Natural killer cell (primary cell): ENCODE results near the gene SPATS2L. TPM values are rescaled to one million over a fixed set of nuclear protein-coding genes. Genes with fewer than 3 reads are reported as not detected.

Experiments
- ATAC-seq, 3 donors: fragments of 150-1000 bp in 2 of 3; fragments of 200-7000 bp in 1 of 3; cut with Tn5 transposase; 1 replicate in 1 of 3; 2 replicates in 2 of 3; pipeline ENCODE4 v1.10.0; 2021; ENCODE audit warnings: mild to moderate bottlenecking in 2 of 3, moderate library complexity in 2 of 3
- DNase-seq, 2 donors: peaks; one replicate each; pipeline versions ENCODE4 v3.0.0 to v3.0.0-alpha.2; 2013 to 2021; ENCODE audit warnings: mixed read lengths in 1 of 2
- H3K27ac ChIP-seq: one replicate; pipeline ENCODE4 v1.5.1; 2013; ENCODE audit warnings: mild to moderate bottlenecking, low read length
- H3K27me3 ChIP-seq: one replicate; pipeline ENCODE4 v1.6.1; 2013; ENCODE audit warnings: low read length; ENCODE audit not compliant: control insufficient read depth, insufficient read depth
- H3K36me3 ChIP-seq: one replicate; pipeline ENCODE4 v1.6.1; 2013; ENCODE audit warnings: low read length; ENCODE audit not compliant: control insufficient read depth, insufficient read depth
- H3K4me1 ChIP-seq: one replicate; pipeline ENCODE4 v1.6.1; 2013; ENCODE audit warnings: low read length; ENCODE audit not compliant: control insufficient read depth, insufficient read depth
- H3K4me3 ChIP-seq: one replicate; pipeline ENCODE4 v1.5.1; 2013; ENCODE audit warnings: low read length
- H3K9me3 ChIP-seq: one replicate; pipeline ENCODE4 v1.6.1; 2013; ENCODE audit warnings: low read length; ENCODE audit not compliant: control insufficient read depth, insufficient read depth
- H3K27ac Mint-ChIP-seq, 2 donors: one replicate each; pipeline ENCODE4 v1.8.0; 2022; ENCODE audit warnings: mild to moderate bottlenecking in 2 of 2, mixed read lengths in 2 of 2, moderate library complexity in 1 of 2
- H3K27me3 Mint-ChIP-seq, 2 donors: one replicate each; pipeline ENCODE4 v1.8.0; 2022; ENCODE audit warnings: low read depth in 2 of 2, mixed read lengths in 2 of 2
- H3K36me3 Mint-ChIP-seq: one replicate; pipeline ENCODE4 v1.8.0; 2022; ENCODE audit warnings: mixed read lengths
- H3K4me1 Mint-ChIP-seq, 2 donors: one replicate each; pipeline ENCODE4 v1.8.0; 2022; ENCODE audit warnings: mixed read lengths in 2 of 2
- H3K4me3 Mint-ChIP-seq: one replicate; pipeline ENCODE4 v1.8.0; 2022; ENCODE audit warnings: mild to moderate bottlenecking, moderate library complexity, mixed read lengths
- H3K9me3 Mint-ChIP-seq, 2 donors: one replicate each; pipeline ENCODE4 v1.8.0; 2022; ENCODE audit warnings: mixed read lengths in 2 of 2
- WGBS: methylation state at CpG from one replicate; pipeline ENCODE4 v1.1.7; 2013; ENCODE audit warnings: missing lambda C conversion rate; ENCODE audit not compliant: insufficient coverage; 5-methylcytosine and 5-hydroxymethylcytosine counted together
- intact Hi-C: fragments of 100-400 bp; cut with micrococcal nuclease; formaldehyde crosslinking; loops from one replicate; pipeline ENCODE4 v1.14.2; 2022
- total RNA-seq, 4 donors: library from RNA; stranded (reverse); fragments of 120-200 nt in 1 of 4; gene quantifications; one replicate each; pipeline versions ENCODE4 v1.2.3 to v1.2.4, GENCODE V29; 2013 to 2022
- TF ChIP-seq, protein P1 (sequence below): fragments of 200-600 bp; IDR thresholded peaks from one replicate; pipeline ENCODE4 v1.8.0; 2022; ENCODE audit warnings: antibody characterized with exemption

SPATS2L gene
- total RNA-seq, 3 donors from 2014 or later (not counting 1 experiment from before 2014, with no cell fraction given), result 3.8 to 10.9 (median 4.4) TPM

DNA sequence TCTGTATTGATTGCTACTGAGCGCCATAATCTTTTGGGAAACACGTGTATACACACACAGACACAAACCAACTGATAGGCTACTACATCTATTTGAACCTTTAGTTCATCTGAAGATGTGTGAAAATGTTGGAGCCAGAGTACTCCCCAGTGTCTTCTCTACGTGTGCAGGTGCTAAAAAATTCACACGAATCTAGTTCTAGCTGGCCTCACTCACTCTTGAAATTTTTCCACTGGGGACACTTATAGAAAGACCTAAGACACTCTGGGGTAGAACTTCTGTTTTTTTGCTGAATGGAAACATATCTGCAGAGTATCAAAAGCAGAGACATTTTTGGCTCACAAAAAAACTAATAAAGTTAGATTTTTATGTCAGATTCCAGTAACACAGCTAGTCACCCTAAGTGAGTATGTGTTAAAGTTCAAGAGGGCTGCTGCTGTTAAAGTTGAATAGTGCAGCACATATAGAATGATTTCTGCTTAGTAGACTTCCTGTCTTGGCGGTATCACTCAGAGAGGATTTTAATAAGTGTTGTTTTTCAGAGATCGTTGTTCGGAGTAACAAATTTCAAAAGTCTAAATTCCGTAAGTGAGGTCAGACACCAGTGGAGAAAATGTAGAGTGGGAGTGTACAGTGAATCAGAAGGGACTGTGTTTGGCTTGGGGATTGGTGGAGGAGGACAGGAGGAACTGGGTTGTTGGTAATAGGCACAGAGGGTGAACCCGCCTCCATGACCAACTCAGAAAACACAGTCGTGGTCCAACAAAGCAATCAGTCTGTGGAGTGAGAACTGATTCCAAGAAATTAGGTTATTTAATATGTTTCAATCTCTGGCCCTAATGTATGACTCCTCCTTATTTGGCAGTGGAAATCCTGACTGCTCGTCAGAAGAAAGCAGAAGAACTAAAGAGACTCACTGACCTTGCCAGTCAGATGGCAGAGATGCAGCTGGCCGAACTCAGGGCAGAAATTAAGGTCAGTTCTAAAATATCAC is 160.2 kb downstream of the SPATS2L start:
- Mint-ChIP-seq H3K9me3 (no peaks in the 10 kb centered on the region), H3K4me3 (peak overlapping the region; percentile 26), H3K27me3 (no peaks in the 10 kb centered on the region), H3K36me3 (no peaks in the 10 kb centered on the region), H3K4me1 (peaks cover 23 to 32% of the 10 kb centered on the region in 2 donors), H3K27ac (peak overlapping the region; percentile 6 to 67)
- peak overlapping the region; percentile 40 for H3K27ac ChIP-seq
- no peaks in the 10 kb centered on the region for H3K9me3 ChIP-seq
- no peak overlapping the region for H3K4me3 ChIP-seq
- peak; percentile 73 to 89 (median 79) for ATAC-seq
- intact Hi-C loops, result no loop called here
- H3K36me3 ChIP-seq, result no peaks in the 10 kb centered on the region
- H3K27me3 ChIP-seq, result no peaks in the 10 kb centered on the region
- peak in 1 of 2 donors; percentile 67 for DNase-seq
- H3K4me1 ChIP-seq, result peaks cover 7% of the 10 kb centered on the region
- 52% methylated on average over 10 of the region's 12 CpGs for WGBS
- TF ChIP-seq, protein P1, sequence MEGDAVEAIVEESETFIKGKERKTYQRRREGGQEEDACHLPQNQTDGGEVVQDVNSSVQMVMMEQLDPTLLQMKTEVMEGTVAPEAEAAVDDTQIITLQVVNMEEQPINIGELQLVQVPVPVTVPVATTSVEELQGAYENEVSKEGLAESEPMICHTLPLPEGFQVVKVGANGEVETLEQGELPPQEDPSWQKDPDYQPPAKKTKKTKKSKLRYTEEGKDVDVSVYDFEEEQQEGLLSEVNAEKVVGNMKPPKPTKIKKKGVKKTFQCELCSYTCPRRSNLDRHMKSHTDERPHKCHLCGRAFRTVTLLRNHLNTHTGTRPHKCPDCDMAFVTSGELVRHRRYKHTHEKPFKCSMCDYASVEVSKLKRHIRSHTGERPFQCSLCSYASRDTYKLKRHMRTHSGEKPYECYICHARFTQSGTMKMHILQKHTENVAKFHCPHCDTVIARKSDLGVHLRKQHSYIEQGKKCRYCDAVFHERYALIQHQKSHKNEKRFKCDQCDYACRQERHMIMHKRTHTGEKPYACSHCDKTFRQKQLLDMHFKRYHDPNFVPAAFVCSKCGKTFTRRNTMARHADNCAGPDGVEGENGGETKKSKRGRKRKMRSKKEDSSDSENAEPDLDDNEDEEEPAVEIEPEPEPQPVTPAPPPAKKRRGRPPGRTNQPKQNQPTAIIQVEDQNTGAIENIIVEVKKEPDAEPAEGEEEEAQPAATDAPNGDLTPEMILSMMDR, result no peak

DNA sequence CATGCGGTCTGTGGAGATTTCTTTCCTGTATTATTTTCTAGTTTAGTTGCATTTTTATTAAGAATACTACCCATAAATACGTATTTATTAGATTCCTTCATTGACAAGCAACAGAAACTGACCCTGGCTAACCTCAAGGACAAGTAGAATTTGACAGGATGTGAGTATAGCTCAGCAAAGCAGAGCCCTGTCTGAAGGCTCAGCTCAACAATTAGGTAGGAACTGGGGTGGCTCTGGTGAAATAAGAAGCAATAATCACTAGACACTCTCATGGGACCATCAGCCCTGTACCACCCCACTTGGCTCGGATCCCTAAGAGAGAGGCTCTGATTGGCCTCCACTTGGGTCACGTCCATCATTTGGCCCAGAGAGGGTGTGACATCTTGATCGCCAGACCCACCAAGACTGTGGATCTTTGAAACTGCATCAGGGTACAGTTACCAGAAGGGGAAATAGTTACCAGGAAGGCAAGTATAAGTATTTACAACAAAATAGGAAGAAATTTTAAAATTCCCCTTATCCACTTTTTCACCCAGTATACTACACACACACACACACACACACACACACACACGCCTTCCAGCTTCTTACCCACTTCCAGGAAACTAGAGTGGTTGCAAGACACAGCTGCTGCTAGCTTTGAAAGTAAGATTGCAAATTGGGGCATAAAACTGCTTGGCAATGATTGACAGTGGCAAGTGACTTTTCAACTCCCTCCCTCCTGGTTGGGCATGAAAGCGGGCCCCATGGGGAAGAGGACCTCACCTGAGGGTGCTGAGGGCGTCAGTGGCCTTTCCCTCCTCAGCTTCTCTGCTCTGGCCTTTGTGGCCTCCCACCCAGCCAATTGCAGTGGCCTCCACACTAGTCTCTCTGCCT is 161.6 kb downstream of the SPATS2L start:
- H3K36me3 Mint-ChIP-seq, result no peaks in the 10 kb centered on the region
- H3K27ac ChIP-seq, result peak overlapping the region; percentile 39
- intact Hi-C loops, result no loop called here
- H3K4me3 Mint-ChIP-seq, result no peak overlapping the region
- DNase-seq (peak in 1 of 2 donors; percentile 65), ATAC-seq (peak in 1 of 3 donors; percentile 38)
- peak overlapping the region; percentile 30 to 67 for H3K27ac Mint-ChIP-seq
- WGBS, result 64% methylated on average over 5 of the region's 8 CpGs
- H3K9me3 Mint-ChIP-seq, result no peaks in the 10 kb centered on the region
- no peaks in the 10 kb centered on the region for H3K27me3 ChIP-seq
- H3K9me3 ChIP-seq, result no peaks in the 10 kb centered on the region
- H3K4me1 ChIP-seq, result peaks cover 7% of the 10 kb centered on the region
- H3K4me1 Mint-ChIP-seq, result peaks cover 20 to 29% of the 10 kb centered on the region in 2 donors
- no peaks in the 10 kb centered on the region for H3K36me3 ChIP-seq
- TF ChIP-seq, protein P1, result no peak
- H3K27me3 Mint-ChIP-seq, result no peaks in the 10 kb centered on the region
- no peak overlapping the region for H3K4me3 ChIP-seq

- H3K4me1 Mint-ChIP-seq, result peaks cover 15 to 24% of the 10 kb centered on the region in 2 donors
- TF ChIP-seq, protein P1, result no peak
- WGBS, result 96% methylated on average over 13 of the region's 13 CpGs
These were observed 163.3 kb downstream of the SPATS2L start for GRCh38 chr2:200469708-200470211.

More at GRCh38 chr2:200469708-200470211, 163.3 kb downstream of the SPATS2L start:
- no peaks in the 10 kb centered on the region for H3K36me3 ChIP-seq
- H3K27me3 ChIP-seq, result no peaks in the 10 kb centered on the region
- no peaks in the 10 kb centered on the region for H3K9me3 ChIP-seq
- intact Hi-C loops, result no loop called here
- Mint-ChIP-seq H3K36me3 (no peaks in the 10 kb centered on the region), H3K9me3 (no peaks in the 10 kb centered on the region), H3K4me3 (no peak overlapping the region), H3K27ac (no peak overlapping the region), H3K27me3 (no peaks in the 10 kb centered on the region)
- no peak overlapping the region for H3K4me3 ChIP-seq
- no peak overlapping the region for H3K27ac ChIP-seq
- ATAC-seq (no peak), DNase-seq (no peak)
- H3K4me1 ChIP-seq, result peaks cover 7% of the 10 kb centered on the region
